ENCODE measurements around the gene EPS8L3. TPM values are rescaled to one million over a fixed set of nuclear protein-coding genes. Genes with fewer than 3 reads are reported as not detected.

Gene EPS8L3
- total RNA-seq, 1 experiment from 2014 or later = 0.96 TPM

DNA sequence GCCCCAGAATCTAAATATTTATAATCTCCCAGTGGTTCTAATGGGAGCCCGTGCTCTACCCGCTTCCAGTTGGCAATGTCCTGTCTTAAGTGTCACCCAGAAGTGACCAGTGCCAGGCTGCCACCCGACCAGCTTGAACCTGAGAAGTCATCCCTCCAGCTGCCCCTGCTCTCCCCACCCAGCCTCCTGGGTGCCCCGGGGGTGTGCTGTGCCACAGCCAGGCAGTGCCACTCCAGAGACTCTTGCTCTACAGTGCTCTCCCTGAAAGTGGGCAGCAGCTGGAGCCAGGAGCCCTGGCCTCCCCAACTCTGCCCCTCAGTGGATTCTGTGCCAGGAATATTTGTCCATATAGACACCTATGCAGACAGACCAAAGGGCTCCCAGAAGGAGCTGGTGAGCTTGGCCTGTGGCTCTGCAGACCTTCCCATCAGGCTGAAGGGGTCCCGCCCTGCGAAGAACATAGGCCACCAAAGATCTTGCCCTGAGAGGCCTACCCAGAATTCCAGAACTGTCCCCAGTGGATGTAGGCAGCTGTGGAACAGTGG, 9.0 kb upstream of the EPS8L3 start:
- no peak overlapping the region for H2AFZ ChIP-seq (ENCODE audit: low read depth, low read length, poor library complexity, severe bottlenecking)
- ChIA-PET RAD21 (ENCODE audit: low non-redundant PET in 1 of 2, low total read pairs in 2 of 2, uncharacterized antibody in 2 of 2, unreplicated experiment in 2 of 2) (interaction anchor here (0.7 to 7.9 kb wide), 5 partner anchors 132 to 227 kb away, joined by 3 to 56 read pairs (median 6); partner anchors contain the start of gene AHCYL1 (in 2 of the 2)), POLR2A (interaction anchor here (0.9 kb wide), 1 partner anchor 227 kb away, joined by 3 read pairs; no protein-coding TSS in a partner anchor), CTCF (interaction anchor here (1.3 to 19.5 kb wide), 5 partner anchors 54 to 227 kb away, joined by 4 to 396 read pairs (median 34); partner anchors contain the start of gene AHCYL1)
- no peak overlapping the region for H3K9ac ChIP-seq (ENCODE audit: low read length)
- H3K27ac ChIP-seq (ENCODE audit: low read depth, low read length) = no peak overlapping the region
- no peak for DNase-seq (ENCODE audit: low read depth, low spot score)
- peaks cover 0 to 18% of the 10 kb centered on the region in 2 experiments; a peak in 2 of 4 replicates for H3K4me1 ChIP-seq (ENCODE audit: control insufficient read depth in 1 of 2, insufficient read depth in 2 of 2, low read length in 2 of 2)
- no peak for ATAC-seq
- intact Hi-C loops (cut with micrococcal nuclease) = loop anchor here (1.0 kb wide), 3 partner anchors 54 to 226 kb away; no protein-coding TSS in a partner anchor
- H3K36me3 ChIP-seq (ENCODE audit: control insufficient read depth in 1 of 2, insufficient read depth in 2 of 2, low read length in 2 of 2) = no peaks in the 10 kb centered on the region
- no peaks in the 10 kb centered on the region for H3K79me2 ChIP-seq (ENCODE audit: insufficient read depth, low read length)
- H3K9me2 ChIP-seq (ENCODE audit: insufficient read depth) = no peaks in the 10 kb centered on the region
- no peak overlapping the region for H3K4me2 ChIP-seq (ENCODE audit: low read length)
- no TSS peak for BruUV-seq (replicated peaks)
- no peak for TF ChIP-seq TCF7L2 (IDR thresholded peaks at IDR 0.05; ENCODE audit: borderline replicate concordance, extremely low read depth, insufficient read depth, insufficient read length)
- TF ChIP-seq CEBPB (IDR thresholded peaks at IDR 0.05; ENCODE audit: low read depth) = no peak
- TF ChIP-seq FOSL1 (IDR thresholded peaks at IDR 0.05; ENCODE audit: low read depth) = no peak
- TF ChIP-seq EGR1 (IDR thresholded peaks at IDR 0.05; ENCODE audit: low read depth) = no peak
- TF ChIP-seq JUND (IDR thresholded peaks at IDR 0.05) = no peak
- no peak for TF ChIP-seq CBX3 (IDR thresholded peaks at IDR 0.05; ENCODE audit: low read depth)
- TF ChIP-seq SIN3A (IDR thresholded peaks at IDR 0.05; ENCODE audit: low read depth) = no peak
- TF ChIP-seq, protein P1, sequence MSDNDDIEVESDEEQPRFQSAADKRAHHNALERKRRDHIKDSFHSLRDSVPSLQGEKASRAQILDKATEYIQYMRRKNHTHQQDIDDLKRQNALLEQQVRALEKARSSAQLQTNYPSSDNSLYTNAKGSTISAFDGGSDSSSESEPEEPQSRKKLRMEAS (IDR thresholded peaks at IDR 0.05) = no peak
- TF ChIP-seq SP1 (IDR thresholded peaks at IDR 0.05; ENCODE audit: low read depth) = no peak
- TF ChIP-seq, protein P2, sequence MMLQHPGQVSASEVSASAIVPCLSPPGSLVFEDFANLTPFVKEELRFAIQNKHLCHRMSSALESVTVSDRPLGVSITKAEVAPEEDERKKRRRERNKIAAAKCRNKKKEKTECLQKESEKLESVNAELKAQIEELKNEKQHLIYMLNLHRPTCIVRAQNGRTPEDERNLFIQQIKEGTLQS (IDR thresholded peaks at IDR 0.05) = no peak
- no peak for TF ChIP-seq YY1 (IDR thresholded peaks at IDR 0.05; ENCODE audit: extremely low read depth, insufficient replicate concordance, low read depth, low read length)
- TF ChIP-seq, protein P3, sequence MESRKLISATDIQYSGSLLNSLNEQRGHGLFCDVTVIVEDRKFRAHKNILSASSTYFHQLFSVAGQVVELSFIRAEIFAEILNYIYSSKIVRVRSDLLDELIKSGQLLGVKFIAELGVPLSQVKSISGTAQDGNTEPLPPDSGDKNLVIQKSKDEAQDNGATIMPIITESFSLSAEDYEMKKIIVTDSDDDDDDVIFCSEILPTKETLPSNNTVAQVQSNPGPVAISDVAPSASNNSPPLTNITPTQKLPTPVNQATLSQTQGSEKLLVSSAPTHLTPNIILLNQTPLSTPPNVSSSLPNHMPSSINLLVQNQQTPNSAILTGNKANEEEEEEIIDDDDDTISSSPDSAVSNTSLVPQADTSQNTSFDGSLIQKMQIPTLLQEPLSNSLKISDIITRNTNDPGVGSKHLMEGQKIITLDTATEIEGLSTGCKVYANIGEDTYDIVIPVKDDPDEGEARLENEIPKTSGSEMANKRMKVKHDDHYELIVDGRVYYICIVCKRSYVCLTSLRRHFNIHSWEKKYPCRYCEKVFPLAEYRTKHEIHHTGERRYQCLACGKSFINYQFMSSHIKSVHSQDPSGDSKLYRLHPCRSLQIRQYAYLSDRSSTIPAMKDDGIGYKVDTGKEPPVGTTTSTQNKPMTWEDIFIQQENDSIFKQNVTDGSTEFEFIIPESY (IDR thresholded peaks at IDR 0.05; ENCODE audit: extremely low read depth, insufficient replicate concordance, low read length) = no peak
- no peaks in the 10 kb centered on the region for H3K9me3 ChIP-seq (ENCODE audit: control insufficient read depth in 1 of 2, insufficient read depth in 1 of 2, low read depth in 1 of 2, low read length in 2 of 2)
- H4K20me1 ChIP-seq (ENCODE audit: insufficient read depth) = no peaks in the 10 kb centered on the region
- H3K27me3 ChIP-seq (ENCODE audit: insufficient read depth, low read length) = no peaks in the 10 kb centered on the region
- H3K4me3 ChIP-seq (replicated peaks in 1 of 2; ENCODE audit: low read depth in 1 of 2, low read length in 2 of 2) = no peak overlapping the region

Measured in HCT116 (cell line).